Omental fat pad (tissue), 4 donors: Measurements from ENCODE around the gene AHCY. TPM values are rescaled to one million over a fixed set of nuclear protein-coding genes. Genes with fewer than 3 reads are reported as not detected.
A peak's percentile ranks its signal among the peaks of the same experiment; 100 is the strongest.
"Not testable (repeated sequence)": the region's sequence is repeated elsewhere in the genome, so short reads cannot be mapped to it uniquely, and the experiment has no call there.

ENCODE experiments used
- ATAC-seq: fragments of 150-250 bp; one replicate; pipeline ENCODE4 v1.9.1; 2016; ENCODE audit warnings: mild to moderate bottlenecking, moderate library complexity; ENCODE audit not compliant: low FRiP score
- DNase-seq: peaks from one replicate; pipeline ENCODE4 v3.0.0-alpha.2; 2019; ENCODE audit warnings: low spot score
- CTCF ChIP-seq, 3 donors: fragments of 450-650 bp; IDR thresholded peaks; one replicate each; pipeline ENCODE4 v1.5.1; 2016 to 2017; ENCODE audit warnings: antibody characterized with exemption in 3 of 3, mild to moderate bottlenecking in 3 of 3, moderate library complexity in 2 of 3
- total RNA-seq, 4 donors: library from RNA; depleted of rRNA; stranded (reverse); fragments of >200 nt; gene quantifications; one replicate each; pipeline ENCODE4 v1.1.0, GENCODE V29; 2016

Gene AHCY
- total RNA-seq, 4 donors from 2014 or later: 61.9 to 83.1 (median 72.6) TPM

DNA sequence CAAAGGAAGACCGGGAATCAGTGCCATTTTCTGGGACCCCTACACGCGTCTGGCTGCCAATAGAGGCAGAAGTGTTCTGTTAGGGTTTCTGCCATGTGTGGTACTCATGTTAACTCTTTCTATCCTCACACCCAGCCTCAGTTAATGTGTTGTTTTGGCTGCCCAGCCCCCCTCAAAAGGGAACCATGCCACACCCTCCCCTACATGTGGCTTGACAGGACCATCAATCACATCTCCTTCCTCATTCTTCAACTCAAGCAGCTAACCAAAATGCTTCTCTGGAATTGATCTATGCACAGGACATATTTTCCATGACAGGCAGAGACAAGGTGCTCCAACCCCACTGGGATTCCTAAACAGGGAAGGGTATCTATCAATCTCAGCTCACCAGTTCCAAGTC, 22.0 kb downstream of the AHCY start:
- no peak for TF ChIP-seq CTCF (IDR thresholded peaks at IDR 0.05)
- no peak for DNase-seq
- ATAC-seq: no peak

DNA sequence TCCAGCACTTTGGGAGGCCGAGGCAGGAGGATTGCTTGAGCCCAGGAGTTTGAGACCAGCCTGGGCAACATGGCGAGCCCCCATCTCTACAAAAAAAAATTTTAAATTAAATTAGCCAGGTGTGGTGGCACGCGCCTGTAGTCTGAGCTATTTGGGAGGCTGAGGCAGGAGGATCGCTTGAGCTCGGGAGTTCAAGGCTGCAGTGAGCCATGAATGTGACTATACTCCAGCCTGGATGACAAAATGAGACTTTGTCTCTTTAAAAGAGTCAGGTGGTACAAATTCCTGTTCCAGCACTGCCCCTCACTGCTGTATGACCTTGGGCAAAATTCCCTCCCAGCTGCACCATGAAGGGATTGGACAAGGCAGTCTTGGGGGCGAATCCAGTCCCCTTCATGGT, 28.5 kb downstream of the AHCY start:
- DNase-seq: no peak
- no peak for ATAC-seq
- no peak for TF ChIP-seq CTCF (IDR thresholded peaks at IDR 0.05)

GRCh38 chr20:34271956-34272355, 31.2 kb downstream of the AHCY start:
- TF ChIP-seq CTCF (IDR thresholded peaks at IDR 0.05): no peak
- ATAC-seq (no peak), DNase-seq (no peak)

DNA sequence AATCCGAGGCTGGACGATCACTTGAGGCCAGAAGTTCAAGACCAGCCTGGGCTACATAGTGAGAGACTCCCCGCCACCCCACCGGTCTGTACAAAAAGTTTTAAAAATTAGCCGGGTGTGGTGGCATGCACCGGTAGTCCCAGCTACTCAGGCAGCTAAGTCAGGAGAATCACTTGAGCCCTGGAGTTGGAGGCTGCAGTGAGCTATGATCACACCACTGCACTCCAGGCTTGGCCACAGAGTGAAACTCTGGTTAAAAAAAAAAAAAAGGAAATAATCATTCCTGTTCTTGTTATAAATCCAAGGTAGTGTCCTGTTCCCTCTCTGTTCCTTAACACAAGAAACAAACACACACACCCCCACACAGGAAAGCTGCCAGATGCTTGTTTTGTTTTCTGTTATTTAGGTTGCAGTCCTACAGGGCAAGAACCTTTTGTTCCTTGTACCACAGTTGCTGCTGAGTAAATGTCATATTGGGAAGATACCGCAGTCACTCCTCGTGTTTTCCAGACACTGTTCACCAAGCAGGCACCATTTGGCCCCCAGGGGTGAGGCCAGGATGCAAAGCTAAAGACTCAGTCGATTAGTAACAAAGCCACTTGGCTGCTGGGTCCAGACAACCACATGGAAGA, 33.0 kb downstream of the AHCY start:
- ATAC-seq (no peak), DNase-seq (no peak)
- TF ChIP-seq CTCF (IDR thresholded peaks at IDR 0.05): no peak

DNA sequence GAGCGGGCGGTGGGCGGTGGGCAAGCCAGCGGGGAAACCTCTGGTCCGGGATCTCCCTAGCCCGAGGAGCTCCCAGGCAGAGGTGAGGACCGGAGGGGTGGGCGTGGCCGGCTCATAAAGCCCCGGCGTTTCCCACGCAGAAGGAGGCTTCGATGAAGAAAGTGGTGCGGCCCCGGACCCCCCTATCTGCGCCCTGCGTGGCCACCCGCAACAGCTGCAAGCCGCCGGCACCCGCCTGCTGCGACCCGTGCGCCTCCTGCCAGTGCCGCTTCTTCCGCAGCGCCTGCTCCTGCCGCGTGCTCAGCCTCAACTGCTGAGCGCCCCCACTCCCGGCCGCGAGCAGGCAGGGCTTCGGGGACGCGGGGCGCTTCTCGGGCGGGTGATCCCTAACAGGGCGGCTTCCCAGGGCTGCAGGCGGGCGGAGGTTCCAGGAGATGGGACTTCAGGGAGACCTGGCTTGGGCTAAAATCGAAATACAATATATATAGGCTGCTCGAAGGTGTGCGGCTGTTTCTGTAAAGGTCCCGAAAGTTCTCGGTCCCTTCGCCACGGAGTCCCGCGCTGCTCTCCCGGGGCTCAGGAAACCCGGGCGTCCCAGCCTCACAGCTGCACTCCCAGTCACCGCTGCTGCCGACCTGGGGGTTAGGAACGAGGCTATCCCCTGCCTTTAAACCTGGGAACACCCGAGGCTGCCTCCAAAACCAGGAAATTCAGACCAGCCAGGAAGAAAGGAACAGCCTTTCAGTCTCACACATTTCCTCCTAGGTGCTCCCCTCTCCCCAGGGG, 34.1 kb downstream of the AHCY start:
- DNase-seq (no peak), ATAC-seq (peak; percentile 67)
- no peak for TF ChIP-seq CTCF (IDR thresholded peaks at IDR 0.05)

DNA sequence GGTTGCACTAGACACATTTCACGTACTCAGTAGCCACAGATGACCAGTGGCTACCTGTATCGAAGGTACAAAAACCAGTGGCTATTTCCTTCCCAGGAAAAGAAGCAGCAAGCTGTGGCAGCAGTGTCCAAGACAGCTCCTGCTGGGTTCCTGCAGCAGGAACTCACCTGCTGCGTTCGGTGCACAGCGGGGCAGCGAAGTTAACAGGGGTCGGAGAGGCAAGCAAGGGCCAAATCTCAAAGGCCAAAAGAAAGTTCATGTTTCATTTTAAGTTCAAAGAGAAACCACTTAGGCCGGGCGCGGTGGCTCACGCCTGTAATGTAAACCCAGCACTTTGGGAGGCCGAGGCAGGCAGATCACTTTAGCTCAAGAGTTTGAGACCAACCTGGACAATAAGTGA, 35.0 kb downstream of the AHCY start:
- DNase-seq (no peak), ATAC-seq (no peak)
- TF ChIP-seq CTCF (IDR thresholded peaks at IDR 0.05): no peak

DNA sequence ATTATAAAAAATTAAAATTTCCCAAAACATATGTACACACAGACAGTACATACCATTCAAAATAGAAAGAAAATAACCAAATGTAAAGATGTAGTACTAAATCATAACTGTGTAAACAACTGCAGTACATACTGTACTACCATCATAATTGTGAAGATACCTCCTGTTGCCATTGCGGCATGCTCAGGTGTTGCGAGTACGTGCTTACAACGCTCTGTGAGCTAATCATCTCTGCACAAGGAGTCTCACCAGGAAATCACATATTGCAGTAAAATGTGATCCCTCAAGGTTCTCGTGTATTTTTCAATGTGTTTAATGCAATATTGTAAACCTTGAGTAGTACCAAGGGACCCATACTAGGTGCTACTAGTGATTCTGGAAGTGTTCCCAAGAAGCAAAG, 39.0 kb downstream of the AHCY start:
- DNase-seq (no peak), ATAC-seq (no peak)
- TF ChIP-seq CTCF (IDR thresholded peaks at IDR 0.05): no peak

GRCh38 chr20:34263468-34263867, 39.7 kb downstream of the AHCY start:
- not testable (repeated sequence) for ATAC-seq, DNase-seq
